ENCODE data around the gene CD19. TPM values are rescaled to one million over a fixed set of nuclear protein-coding genes. Genes with fewer than 3 reads are reported as not detected.

The CD19 gene
- total RNA-seq, 5 donors from 2014 or later (not counting 1 experiment from before 2014, with no cell fraction given) = 0.82 to 11.9 (median 3.5) TPM

DNA sequence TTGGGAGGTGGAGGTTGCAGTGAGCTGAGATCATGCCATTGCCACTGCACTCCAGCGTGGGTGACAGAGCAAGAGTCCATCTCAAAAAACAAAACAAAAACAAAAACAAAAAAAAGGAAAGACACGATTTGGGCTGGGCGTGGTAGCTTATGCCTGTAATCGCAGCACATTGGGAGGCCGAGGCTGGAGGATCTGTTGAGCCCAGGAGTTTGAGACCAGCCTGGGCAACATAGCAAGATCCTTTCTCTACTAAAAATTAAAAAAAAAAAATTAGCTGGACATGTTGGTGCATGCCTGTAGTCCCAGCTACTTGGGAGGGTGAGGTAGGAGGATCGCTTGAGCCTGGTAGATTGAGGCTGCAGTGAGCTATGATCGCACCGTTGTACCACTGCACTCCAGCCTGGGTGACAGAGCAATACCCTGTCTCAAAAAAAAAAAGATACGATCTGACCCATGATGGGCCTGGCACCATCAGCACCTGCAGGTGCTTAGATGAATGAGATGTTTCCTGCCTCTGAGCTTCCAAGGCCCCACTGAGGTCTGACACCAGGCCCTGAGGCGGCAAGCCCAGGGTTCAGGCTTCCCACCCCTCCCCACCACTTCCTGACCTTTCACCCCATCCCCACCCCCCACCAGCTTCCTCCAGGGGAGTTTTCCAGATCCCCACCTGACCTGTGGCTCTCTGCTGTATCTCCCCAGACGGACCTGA is 31.7 kb upstream of the CD19 start:
- no peaks in the 10 kb centered on the region for H3K9me3 Mint-ChIP-seq
- H3K9me3 ChIP-seq = no peaks in the 10 kb centered on the region
- ChIA-PET POLR2A (no interaction called here), CTCF (interaction anchor here in 1 of 2 donors (0.7 kb wide), 1 partner anchor 38 kb away, joined by 3 read pairs; no protein-coding TSS in a partner anchor)
- H3K36me3 ChIP-seq (ENCODE audit: control insufficient read depth in 2 of 2, extremely low read depth in 1 of 2, insufficient read depth in 1 of 2, low read length in 1 of 2) = peaks cover 2 to 6% of the 10 kb centered on the region in 2 donors
- no peak overlapping the region for H3K27ac Mint-ChIP-seq
- H3K27me3 Mint-ChIP-seq = no peaks in the 10 kb centered on the region
- peaks cover 0 to 3% (median 0%) of the 10 kb centered on the region in 3 donors for H3K4me1 Mint-ChIP-seq
- H3K4me3 ChIP-seq (ENCODE audit: control insufficient read depth in 1 of 2, extremely low read depth in 1 of 2, low read length in 1 of 2) = no peak overlapping the region
- no peak overlapping the region for H3K27ac ChIP-seq (ENCODE audit: low read length)
- no peaks in the 10 kb centered on the region for H3K36me3 Mint-ChIP-seq
- ATAC-seq (replicated peaks in 1 of 4) = no peak
- no peak for DNase-seq
- H3K4me1 ChIP-seq (ENCODE audit: control insufficient read depth in 1 of 2, extremely low read depth in 1 of 2, insufficient read depth in 2 of 2, low read length in 2 of 2) = peaks cover 0 to 6% of the 10 kb centered on the region in 2 experiments
- no peaks in the 10 kb centered on the region for H3K27me3 ChIP-seq (replicated peaks in 1 of 2; ENCODE audit: control insufficient read depth in 2 of 2, extremely low read depth in 1 of 2, insufficient read depth in 2 of 2, low read length in 1 of 2)
- H3K4me3 Mint-ChIP-seq = no peak overlapping the region
- WGBS (ENCODE audit: insufficient coverage) = 66% methylated on average over 5 of the region's 11 CpGs

GRCh38 chr16:28900601-28901000 is 31.2 kb upstream of the CD19 start:
- no peaks in the 10 kb centered on the region for H3K9me3 ChIP-seq
- ChIA-PET CTCF (no interaction called here), POLR2A (no interaction called here)
- peaks cover 5 to 7% of the 10 kb centered on the region in 2 donors for H3K36me3 ChIP-seq (ENCODE audit: control insufficient read depth in 2 of 2, extremely low read depth in 1 of 2, insufficient read depth in 1 of 2, low read length in 1 of 2)
- H3K27me3 ChIP-seq (replicated peaks in 1 of 2; ENCODE audit: control insufficient read depth in 2 of 2, extremely low read depth in 1 of 2, insufficient read depth in 2 of 2, low read length in 1 of 2) = no peaks in the 10 kb centered on the region
- WGBS (ENCODE audit: insufficient coverage) = 96% methylated on average over 25 of the region's 25 CpGs
- H3K4me1 ChIP-seq (ENCODE audit: control insufficient read depth in 1 of 2, extremely low read depth in 1 of 2, insufficient read depth in 2 of 2, low read length in 2 of 2) = peaks cover 0 to 6% of the 10 kb centered on the region in 2 experiments
- no peak for ATAC-seq (replicated peaks in 1 of 4)
- Mint-ChIP-seq H3K4me3 (no peak overlapping the region), H3K9me3 (no peaks in the 10 kb centered on the region), H3K4me1 (peaks cover 0 to 3% (median 0%) of the 10 kb centered on the region in 3 donors), H3K27ac (no peak overlapping the region), H3K27me3 (no peaks in the 10 kb centered on the region), H3K36me3 (no peaks in the 10 kb centered on the region)
- no peak overlapping the region for H3K27ac ChIP-seq (ENCODE audit: low read length)
- no peak overlapping the region for H3K4me3 ChIP-seq (ENCODE audit: control insufficient read depth in 1 of 2, extremely low read depth in 1 of 2, low read length in 1 of 2)
- DNase-seq = no peak

GRCh38 chr16:28901862-28902261 is 29.9 kb upstream of the CD19 start:
- Histone ChIP-seq H3K27ac (ENCODE audit: low read length) (no peak overlapping the region), H3K36me3 (ENCODE audit: control insufficient read depth in 2 of 2, extremely low read depth in 1 of 2, insufficient read depth in 1 of 2, low read length in 1 of 2) (peaks cover 5 to 7% of the 10 kb centered on the region in 2 donors), H3K27me3 (replicated peaks in 1 of 2; ENCODE audit: control insufficient read depth in 2 of 2, extremely low read depth in 1 of 2, insufficient read depth in 2 of 2, low read length in 1 of 2) (no peaks in the 10 kb centered on the region), H3K4me3 (ENCODE audit: control insufficient read depth in 1 of 2, extremely low read depth in 1 of 2, low read length in 1 of 2) (no peak overlapping the region), H3K9me3 (no peaks in the 10 kb centered on the region), H3K4me1 (ENCODE audit: control insufficient read depth in 1 of 2, extremely low read depth in 1 of 2, insufficient read depth in 2 of 2, low read length in 2 of 2) (peaks cover 0 to 6% of the 10 kb centered on the region in 2 experiments)
- H3K36me3 Mint-ChIP-seq = no peaks in the 10 kb centered on the region
- WGBS (ENCODE audit: insufficient coverage) = no CpG with 5 or more reads among the region's 15 CpGs
- H3K27ac Mint-ChIP-seq = no peak overlapping the region
- DNase-seq (no peak), ATAC-seq (replicated peaks in 1 of 4) (no peak)
- CTCF ChIA-PET = no interaction called here
- no peaks in the 10 kb centered on the region for H3K27me3 Mint-ChIP-seq
- H3K4me1 Mint-ChIP-seq = peaks cover 0 to 3% (median 0%) of the 10 kb centered on the region in 3 donors
- H3K4me3 Mint-ChIP-seq = no peak overlapping the region
- H3K9me3 Mint-ChIP-seq = no peaks in the 10 kb centered on the region
- POLR2A ChIA-PET = interaction anchor here in 1 of 2 donors (0.7 kb wide), 1 partner anchor 22 kb away, joined by 3 read pairs; no protein-coding TSS in a partner anchor

DNA sequence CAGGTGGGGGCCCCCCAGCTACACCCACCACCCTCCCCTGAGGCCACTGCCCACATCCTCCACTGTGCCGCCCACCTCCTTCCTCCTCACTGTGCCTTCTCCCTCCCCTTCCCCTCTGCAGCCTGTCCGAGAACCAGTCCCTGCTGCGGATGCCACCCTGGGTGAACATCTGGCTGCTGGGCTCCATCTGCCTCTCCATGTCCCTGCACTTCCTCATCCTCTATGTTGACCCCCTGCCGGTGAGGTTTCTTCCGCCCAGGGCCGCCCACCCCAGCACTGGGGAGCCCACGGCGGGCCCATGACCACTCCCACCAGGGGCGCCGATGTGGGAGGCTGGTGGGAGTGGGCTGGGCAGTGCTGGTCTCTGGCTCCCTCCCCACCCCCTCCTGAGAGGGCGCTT is 28.9 kb upstream of the CD19 start:
- no peaks in the 10 kb centered on the region for H3K9me3 Mint-ChIP-seq
- peak in 3 of 4 experiments; percentile 12 to 32 (median 22) for ATAC-seq (replicated peaks in 1 of 4)

GRCh38 chr16:28903344-28904042 is 28.3 kb upstream of the CD19 start:
- no peak overlapping the region for H3K27ac Mint-ChIP-seq
- no peak overlapping the region for H3K4me3 Mint-ChIP-seq
- ATAC-seq (replicated peaks in 1 of 4) = peak in 1 of 4 experiments; percentile 19
- peaks cover 0 to 3% (median 0%) of the 10 kb centered on the region in 3 donors for H3K4me1 Mint-ChIP-seq
- peaks cover 0 to 6% of the 10 kb centered on the region in 2 experiments for H3K4me1 ChIP-seq (ENCODE audit: control insufficient read depth in 1 of 2, extremely low read depth in 1 of 2, insufficient read depth in 2 of 2, low read length in 2 of 2)
- H3K36me3 ChIP-seq (ENCODE audit: control insufficient read depth in 2 of 2, extremely low read depth in 1 of 2, insufficient read depth in 1 of 2, low read length in 1 of 2) = peaks cover 11 to 13% of the 10 kb centered on the region in 2 donors
- DNase-seq = no peak
- no peak overlapping the region for H3K27ac ChIP-seq (ENCODE audit: low read length)
- no peaks in the 10 kb centered on the region for H3K9me3 Mint-ChIP-seq
- WGBS (ENCODE audit: insufficient coverage) = 88% methylated on average over 19 of the region's 29 CpGs
- no peaks in the 10 kb centered on the region for H3K9me3 ChIP-seq
- CTCF ChIA-PET = no interaction called here
- no peak overlapping the region for H3K4me3 ChIP-seq (ENCODE audit: control insufficient read depth in 1 of 2, extremely low read depth in 1 of 2, low read length in 1 of 2)
- POLR2A ChIA-PET = no interaction called here
- no peaks in the 10 kb centered on the region for H3K27me3 Mint-ChIP-seq
- H3K36me3 Mint-ChIP-seq = no peaks in the 10 kb centered on the region
- H3K27me3 ChIP-seq (replicated peaks in 1 of 2; ENCODE audit: control insufficient read depth in 2 of 2, extremely low read depth in 1 of 2, insufficient read depth in 2 of 2, low read length in 1 of 2) = no peaks in the 10 kb centered on the region

More for the DNA sequence above, 28.9 kb upstream of the CD19 start:
- ChIA-PET POLR2A (no interaction called here), CTCF (no interaction called here)
- no peak overlapping the region for H3K4me3 Mint-ChIP-seq
- 44% methylated on average over 4 of the region's 11 CpGs for WGBS (ENCODE audit: insufficient coverage)
- no peak overlapping the region for H3K27ac Mint-ChIP-seq
- peaks cover 5 to 8% of the 10 kb centered on the region in 2 donors for H3K36me3 ChIP-seq (ENCODE audit: control insufficient read depth in 2 of 2, extremely low read depth in 1 of 2, insufficient read depth in 1 of 2, low read length in 1 of 2)
- H3K4me1 Mint-ChIP-seq = peaks cover 0 to 3% (median 0%) of the 10 kb centered on the region in 3 donors
- no peaks in the 10 kb centered on the region for H3K9me3 ChIP-seq
- H3K4me3 ChIP-seq (ENCODE audit: control insufficient read depth in 1 of 2, extremely low read depth in 1 of 2, low read length in 1 of 2) = no peak overlapping the region
- no peaks in the 10 kb centered on the region for H3K27me3 Mint-ChIP-seq
- no peak for DNase-seq
- no peaks in the 10 kb centered on the region for H3K36me3 Mint-ChIP-seq
- H3K27me3 ChIP-seq (replicated peaks in 1 of 2; ENCODE audit: control insufficient read depth in 2 of 2, extremely low read depth in 1 of 2, insufficient read depth in 2 of 2, low read length in 1 of 2) = no peaks in the 10 kb centered on the region
- H3K4me1 ChIP-seq (ENCODE audit: control insufficient read depth in 1 of 2, extremely low read depth in 1 of 2, insufficient read depth in 2 of 2, low read length in 2 of 2) = peaks cover 0 to 6% of the 10 kb centered on the region in 2 experiments
- no peak overlapping the region for H3K27ac ChIP-seq (ENCODE audit: low read length)

DNA sequence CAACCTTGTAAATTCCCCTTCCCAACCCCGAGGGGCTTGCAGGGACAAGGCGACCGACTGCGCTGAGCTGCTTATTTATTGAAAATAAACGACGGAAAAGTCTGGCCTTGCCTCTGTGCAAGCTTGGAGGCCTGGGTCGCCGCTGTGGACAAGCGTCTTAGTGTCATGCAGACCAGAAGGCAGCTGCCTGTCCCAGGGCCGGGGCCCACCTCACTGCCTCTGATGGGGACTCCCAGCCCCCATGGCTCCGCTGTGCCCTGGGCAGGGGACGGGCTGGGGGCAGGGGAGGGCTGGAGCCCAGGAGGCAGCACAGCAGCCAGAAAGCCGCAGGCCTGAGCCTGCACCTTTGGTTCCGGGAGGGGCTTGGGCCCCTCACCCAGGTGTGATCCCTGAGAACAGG is 27.4 kb upstream of the CD19 start:
- ChIA-PET POLR2A (no interaction called here), CTCF (no interaction called here)
- Histone ChIP-seq H3K36me3 (ENCODE audit: control insufficient read depth in 2 of 2, extremely low read depth in 1 of 2, insufficient read depth in 1 of 2, low read length in 1 of 2) (peaks cover 13 to 15% of the 10 kb centered on the region in 2 donors), H3K9me3 (no peaks in the 10 kb centered on the region), H3K27ac (ENCODE audit: low read length) (no peak overlapping the region), H3K27me3 (replicated peaks in 1 of 2; ENCODE audit: control insufficient read depth in 2 of 2, extremely low read depth in 1 of 2, insufficient read depth in 2 of 2, low read length in 1 of 2) (no peaks in the 10 kb centered on the region), H3K4me3 (ENCODE audit: control insufficient read depth in 1 of 2, extremely low read depth in 1 of 2, low read length in 1 of 2) (no peak overlapping the region), H3K4me1 (ENCODE audit: control insufficient read depth in 1 of 2, extremely low read depth in 1 of 2, insufficient read depth in 2 of 2, low read length in 2 of 2) (peaks cover 0 to 6% of the 10 kb centered on the region in 2 experiments)
- Mint-ChIP-seq H3K4me3 (no peak overlapping the region), H3K4me1 (peaks cover 0 to 3% (median 0%) of the 10 kb centered on the region in 3 donors), H3K9me3 (no peaks in the 10 kb centered on the region), H3K27ac (no peak overlapping the region), H3K27me3 (no peaks in the 10 kb centered on the region), H3K36me3 (no peaks in the 10 kb centered on the region)
- no peak for ATAC-seq (replicated peaks in 1 of 4)
- 98% methylated on average over 14 of the region's 14 CpGs for WGBS (ENCODE audit: insufficient coverage)
- no peak for DNase-seq
